IPS DF 19.7 (cell line): Measurements from ENCODE around the gene CD2AP.
"Not testable (repeated sequence)": the region's sequence is repeated elsewhere in the genome, so short reads cannot be mapped to it uniquely, and the experiment has no call there.

Experiments
- DNase-seq: peaks from one replicate; pipeline ENCODE4 v3.0.0-alpha.2; 2013; ENCODE audit warnings: low read depth, low spot score

CD2AP gene

GRCh38 chr6:47477497-47478232 is at the start of gene CD2AP:
Gene CD2AP, plus strand, starts transcription at chr6:47477789. Its CDS starts 456 bp downstream, at chr6:47478245.
- DNase-seq, result peak; percentile 68

GRCh38 chr6:47428288-47428687 is 49.3 kb upstream of the CD2AP start:
- DNase-seq, result no peak

- peak; percentile 72 for DNase-seq
Measured at GRCh38 chr6:47428746-47429664, 48.6 kb upstream of the CD2AP start.

- no peak for DNase-seq
Measured at GRCh38 chr6:47434372-47435253, 43.0 kb upstream of the CD2AP start.

- no peak for DNase-seq
Measured at GRCh38 chr6:47435254-47435612, 42.4 kb upstream of the CD2AP start.

- DNase-seq, result no peak
Measured at GRCh38 chr6:47437592-47437991, 40.0 kb upstream of the CD2AP start.

- no peak for DNase-seq
Measured at GRCh38 chr6:47438481-47439347, 38.9 kb upstream of the CD2AP start.

- DNase-seq, result no peak
Measured at GRCh38 chr6:47439348-47439668, 38.3 kb upstream of the CD2AP start.

GRCh38 chr6:47440719-47441118 is 36.9 kb upstream of the CD2AP start:
- no peak for DNase-seq

- DNase-seq, result not testable (repeated sequence)
Measured at GRCh38 chr6:47444964-47445363, 32.6 kb upstream of the CD2AP start.

GRCh38 chr6:47446669-47447330 is 30.8 kb upstream of the CD2AP start:
- DNase-seq, result no peak

- no peak for DNase-seq
Measured at GRCh38 chr6:47447722-47448121, 29.9 kb upstream of the CD2AP start.

GRCh38 chr6:47451162-47451561 is 26.4 kb upstream of the CD2AP start:
- DNase-seq, result no peak

- no peak for DNase-seq
Measured at GRCh38 chr6:47452899-47453298, 24.7 kb upstream of the CD2AP start.

- no peak for DNase-seq
Measured at GRCh38 chr6:47453372-47453936, 24.1 kb upstream of the CD2AP start.

- no peak for DNase-seq
Measured at GRCh38 chr6:47454713-47455396, 22.7 kb upstream of the CD2AP start.

GRCh38 chr6:47455533-47456209 is 21.9 kb upstream of the CD2AP start:
- no peak for DNase-seq

- no peak for DNase-seq
Measured at GRCh38 chr6:47456536-47456975, 21.0 kb upstream of the CD2AP start.

GRCh38 chr6:47457370-47457769 is 20.2 kb upstream of the CD2AP start:
- no peak for DNase-seq
